ENCODE results near the gene BCL2L15. TPM values are rescaled to one million over a fixed set of nuclear protein-coding genes. Genes with fewer than 3 reads are reported as not detected.

Gene BCL2L15
- total and polyA plus RNA-seq, 4 experiments from 2014 or later = 0.75 to 2.1 (median 1.3) TPM

DNA sequence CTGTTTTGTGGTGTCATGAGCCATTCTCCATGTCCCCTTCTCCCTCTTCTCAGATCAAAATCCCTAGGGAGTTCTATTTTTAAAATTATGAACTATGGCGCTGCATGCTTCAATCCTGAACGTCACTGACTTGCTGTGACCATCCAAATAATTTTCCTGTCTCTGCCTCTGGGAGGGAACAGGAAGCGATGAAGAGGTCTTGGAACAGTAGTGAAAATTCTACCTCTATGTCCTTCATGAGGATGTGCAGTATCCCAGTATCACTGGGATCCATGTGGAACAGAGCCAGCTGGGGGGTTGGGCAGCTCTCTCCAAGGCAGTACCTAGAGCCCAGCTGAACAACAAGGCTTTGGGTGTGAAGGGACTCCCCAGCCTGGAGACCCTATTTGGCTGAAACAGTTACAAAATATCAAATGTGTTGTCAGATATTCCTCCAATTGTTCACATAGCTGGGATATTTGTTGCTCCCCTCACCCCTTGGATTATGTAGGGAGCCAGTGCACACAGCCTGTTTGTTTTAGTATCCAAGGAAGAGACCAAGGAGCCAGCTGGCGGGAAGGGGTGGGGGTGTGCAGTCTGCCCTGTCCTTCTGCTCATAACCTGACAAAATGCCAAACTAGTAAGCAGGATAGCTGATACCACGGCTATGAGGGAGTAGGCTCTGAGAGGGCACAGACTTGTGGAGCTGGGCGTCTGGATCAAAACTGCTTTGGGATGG is 25.4 kb upstream of the BCL2L15 start:
- Histone ChIP-seq H3K36me3 (ENCODE audit: insufficient read depth, low read length) (peaks cover 22% of the 10 kb centered on the region), H3K4me3 (ENCODE audit: low read length in 2 of 2) (no peak overlapping the region), H3K9me3 (ENCODE audit: control insufficient read depth in 1 of 2, low read length in 2 of 2) (no peaks in the 10 kb centered on the region), H3K27me3 (ENCODE audit: insufficient read depth, low read length) (no peaks in the 10 kb centered on the region), H3K4me1 (ENCODE audit: insufficient read depth, low read length) (no peaks in the 10 kb centered on the region), H3K27ac (ENCODE audit: low read depth, low read length) (no peak overlapping the region)
- DNase-seq = no peak
- peaks cover 0 to 12% (median 5%) of the 10 kb centered on the region in 4 donors for H3K4me1 Mint-ChIP-seq
- no peak overlapping the region for H3K4me3 Mint-ChIP-seq
- H3K27ac Mint-ChIP-seq = peak overlapping the region in 1 of 7 donors; percentile 69
- CTCF ChIA-PET (ENCODE audit: partially characterized antibody) = interaction anchor here (0.6 to 1.5 kb wide), 3 partner anchors 8 to 43 kb away, joined by 3 to 5 read pairs (median 4); partner anchors contain the start of genes AP4B1, DCLRE1B and HIPK1
- POLR2A ChIA-PET (ENCODE audit: partially characterized antibody) = interaction anchor here (1.0 kb wide), 4 partner anchors 8 to 521 kb away, joined by 3 to 5 read pairs (median 4); partner anchors contain the start of genes AP4B1 and HIPK1
- H3K27me3 Mint-ChIP-seq = no peaks in the 10 kb centered on the region
- peaks cover 29 to 36% of the 10 kb centered on the region in 2 donors for H3K36me3 Mint-ChIP-seq
- H3K9me3 Mint-ChIP-seq = no peaks in the 10 kb centered on the region
- intact Hi-C loops (cut with micrococcal nuclease) = no loop called here

DNA sequence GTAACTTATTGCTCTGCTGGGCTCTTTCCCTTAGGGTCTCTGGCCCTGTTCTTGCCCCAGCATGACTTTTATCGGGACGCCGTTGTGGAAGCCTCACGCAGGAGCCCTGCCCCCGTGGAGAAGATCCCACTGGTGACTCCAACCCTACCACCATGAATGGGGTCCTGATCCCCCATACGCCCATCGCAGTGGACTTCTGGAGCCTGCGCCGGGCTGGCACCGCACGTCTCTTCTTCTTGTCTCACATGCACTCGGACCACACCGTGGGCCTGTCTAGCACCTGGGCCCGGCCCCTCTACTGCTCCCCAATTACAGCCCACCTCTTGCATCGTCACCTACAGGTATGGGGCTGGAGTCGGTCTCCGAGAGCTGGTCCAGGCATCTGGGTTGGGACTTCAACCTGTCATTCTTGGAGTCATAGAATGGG is 18.1 kb upstream of the BCL2L15 start:
- Histone ChIP-seq H3K4me1 (ENCODE audit: insufficient read depth, low read length) (peaks cover 44% of the 10 kb centered on the region), H3K27ac (ENCODE audit: low read depth, low read length) (peak overlapping the region; percentile 96), H3K9me3 (ENCODE audit: control insufficient read depth in 1 of 2, low read length in 2 of 2) (no peaks in the 10 kb centered on the region), H3K27me3 (ENCODE audit: insufficient read depth, low read length) (no peaks in the 10 kb centered on the region), H3K4me3 (ENCODE audit: low read length in 2 of 2) (peak overlapping the region; percentile 68 to 98), H3K36me3 (ENCODE audit: insufficient read depth, low read length) (peaks cover 14% of the 10 kb centered on the region)
- no peaks in the 10 kb centered on the region for H3K9me3 Mint-ChIP-seq
- peak overlapping the region; percentile 94 to 100 (median 99) for H3K4me3 Mint-ChIP-seq
- intact Hi-C loops (cut with micrococcal nuclease) = loop anchor here (1.0 to 10.0 kb wide), 6 partner anchors 24 to 831 kb away; partner anchors contain the start of genes HIPK1, LRIG2 and RSBN1
- DNase-seq = no peak
- H3K4me1 Mint-ChIP-seq = peaks cover 34 to 72% (median 44%) of the 10 kb centered on the region in 4 donors
- peaks cover 31 to 55% of the 10 kb centered on the region in 2 donors for H3K36me3 Mint-ChIP-seq
- POLR2A ChIA-PET (ENCODE audit: partially characterized antibody) = interaction anchor here (0.7 to 5.8 kb wide), 17 partner anchors 15 to 852 kb away, joined by 3 to 277 read pairs (median 14); partner anchors contain the start of genes CSDE1, HIPK1, RSBN1 and TRIM33
- CTCF ChIA-PET (ENCODE audit: partially characterized antibody) = interaction anchor here (0.9 to 8.4 kb wide), 11 partner anchors 8 to 833 kb away, joined by 3 to 103 read pairs (median 5); partner anchors contain the start of genes HIPK1, LRIG2 and RSBN1
- H3K27ac Mint-ChIP-seq = peak overlapping the region; percentile 96 to 100 (median 100)
- H3K27me3 Mint-ChIP-seq = no peaks in the 10 kb centered on the region

GRCh38 chr1:113904674-113905434 is 17.5 kb upstream of the BCL2L15 start, which contains the start of the genes AP4B1 and DCLRE1B:
AP4B1 (minus strand) TSS chr1:113904799; CDS start chr1:113904717, 82 bp downstream.
DCLRE1B (plus strand) TSS chr1:113905326; CDS start chr1:113905587, 261 bp downstream.
- H3K36me3 ChIP-seq (ENCODE audit: insufficient read depth, low read length) = peaks cover 19% of the 10 kb centered on the region
- H3K27ac Mint-ChIP-seq = peak within 1 kb of the TSS; percentile 96 to 100 (median 100)
- peak within 1 kb of the TSS; percentile 94 to 100 (median 99) for H3K4me3 Mint-ChIP-seq
- peaks cover 36 to 74% (median 47%) of the 10 kb centered on the region in 4 donors for H3K4me1 Mint-ChIP-seq
- ChIA-PET POLR2A (ENCODE audit: partially characterized antibody) (interaction anchor here (0.7 to 5.8 kb wide), 32 partner anchors 8 to 853 kb away, joined by 3 to 277 read pairs (median 6); partner anchors contain the start of genes BCL2L15, CSDE1, HIPK1 and PHTF1), CTCF (ENCODE audit: partially characterized antibody) (interaction anchor here (0.8 to 8.4 kb wide), 24 partner anchors 9 to 832 kb away, joined by 3 to 103 read pairs (median 6); partner anchors contain the start of genes BCL2L15, HIPK1, LRIG2 and RSBN1)
- DNase-seq = peak; percentile 97 to 99 (median 98)
- peaks cover 44% of the 10 kb centered on the region for H3K4me1 ChIP-seq (ENCODE audit: insufficient read depth, low read length)
- peak within 1 kb of the TSS; percentile 68 to 98 for H3K4me3 ChIP-seq (ENCODE audit: low read length in 2 of 2)
- no peaks in the 10 kb centered on the region for H3K9me3 ChIP-seq (ENCODE audit: control insufficient read depth in 1 of 2, low read length in 2 of 2)
- no peaks in the 10 kb centered on the region for H3K9me3 Mint-ChIP-seq
- peaks cover 35 to 55% of the 10 kb centered on the region in 2 donors for H3K36me3 Mint-ChIP-seq
- intact Hi-C loops (cut with micrococcal nuclease) = loop anchor here (1.0 to 10.0 kb wide), 7 partner anchors 24 to 830 kb away; partner anchors contain the start of genes HIPK1, LRIG2, PTPN22 and RSBN1
- no peaks in the 10 kb centered on the region for H3K27me3 Mint-ChIP-seq
- H3K27ac ChIP-seq (ENCODE audit: low read depth, low read length) = peak within 1 kb of the TSS; percentile 96
- no peaks in the 10 kb centered on the region for H3K27me3 ChIP-seq (ENCODE audit: insufficient read depth, low read length)

DNA sequence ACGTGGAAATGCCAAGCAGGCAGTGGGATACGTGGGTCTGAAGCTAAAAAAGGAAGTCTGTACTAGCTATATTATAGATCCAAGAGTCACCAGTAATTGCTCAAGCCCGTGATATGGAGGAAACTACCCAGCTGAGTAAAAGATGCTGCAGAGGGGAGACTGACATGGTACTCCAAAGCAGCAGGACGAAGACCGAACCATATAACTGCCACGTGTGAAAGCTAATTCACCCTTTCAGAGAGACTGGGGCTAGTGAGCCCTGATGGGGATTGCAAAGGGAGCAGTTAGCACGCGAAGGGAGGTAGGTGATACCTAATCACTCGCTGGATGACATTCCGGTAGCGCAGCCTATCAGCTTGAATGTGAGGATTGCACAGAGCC is 16.9 kb upstream of the BCL2L15 start:
- ChIA-PET CTCF (ENCODE audit: partially characterized antibody) (interaction anchor here (0.7 to 8.4 kb wide), 25 partner anchors 9 to 123 kb away, joined by 3 to 103 read pairs (median 6); partner anchors contain the start of genes BCL2L15, HIPK1 and RSBN1), POLR2A (ENCODE audit: partially characterized antibody) (interaction anchor here (0.7 to 5.8 kb wide), 31 partner anchors 8 to 853 kb away, joined by 3 to 277 read pairs (median 7); partner anchors contain the start of genes BCL2L15, CSDE1, HIPK1 and PHTF1)
- no peaks in the 10 kb centered on the region for H3K27me3 ChIP-seq (ENCODE audit: insufficient read depth, low read length)
- peaks cover 45% of the 10 kb centered on the region for H3K4me1 ChIP-seq (ENCODE audit: insufficient read depth, low read length)
- Mint-ChIP-seq H3K4me3 (peak overlapping the region; percentile 94 to 100 (median 99)), H3K27ac (peak overlapping the region; percentile 96 to 100 (median 100)), H3K27me3 (no peaks in the 10 kb centered on the region), H3K36me3 (peaks cover 40 to 58% of the 10 kb centered on the region in 2 donors), H3K4me1 (peaks cover 38 to 80% (median 51%) of the 10 kb centered on the region in 4 donors), H3K9me3 (no peaks in the 10 kb centered on the region)
- H3K36me3 ChIP-seq (ENCODE audit: insufficient read depth, low read length) = peaks cover 25% of the 10 kb centered on the region
- no peak for DNase-seq
- H3K4me3 ChIP-seq (ENCODE audit: low read length in 2 of 2) = peak overlapping the region; percentile 39 to 68
- no peaks in the 10 kb centered on the region for H3K9me3 ChIP-seq (ENCODE audit: control insufficient read depth in 1 of 2, low read length in 2 of 2)
- intact Hi-C loops (cut with micrococcal nuclease) = loop anchor here (1.0 to 10.0 kb wide), 2 partner anchors 33 to 829 kb away; partner anchors contain the start of genes LRIG2 and PTPN22
- peak overlapping the region; percentile 96 for H3K27ac ChIP-seq (ENCODE audit: low read depth, low read length)

DNA sequence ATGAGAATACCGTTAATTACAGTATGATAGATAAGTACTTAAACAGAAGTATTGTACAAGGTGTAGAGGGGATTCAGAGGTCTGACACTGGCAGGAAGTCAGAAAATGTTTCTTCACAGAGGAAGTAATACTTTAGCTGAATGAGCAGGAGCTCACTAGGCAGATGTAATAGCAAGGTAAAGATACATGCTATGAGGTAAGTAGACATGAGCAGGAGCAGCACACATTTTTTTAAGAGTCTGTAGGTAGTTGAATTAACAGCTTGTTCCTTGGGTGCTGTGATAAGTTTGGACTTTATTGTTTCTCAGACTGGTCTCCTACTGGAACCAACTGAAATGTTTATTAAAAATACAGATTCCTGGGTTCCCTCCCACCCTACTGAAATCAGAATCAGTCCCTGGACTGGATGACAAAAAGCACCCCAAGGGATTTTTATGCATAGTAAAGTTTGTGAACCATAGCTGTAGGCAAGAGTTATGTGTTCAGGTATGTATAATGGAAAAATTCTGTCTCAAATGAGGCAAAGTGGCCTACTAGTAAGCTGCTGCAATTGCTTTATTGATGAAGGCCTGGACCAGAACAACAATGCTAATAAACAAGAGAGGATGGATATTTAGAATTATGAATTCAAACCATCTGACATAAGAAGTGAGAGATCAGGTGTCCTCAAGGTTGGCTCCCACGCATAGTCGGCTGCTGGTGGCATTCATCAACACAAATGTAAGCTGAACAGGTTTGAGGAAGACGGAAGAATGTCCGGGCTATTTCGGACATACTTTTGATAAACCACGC is 16.3 kb upstream of the BCL2L15 start:
- H3K27me3 ChIP-seq (ENCODE audit: insufficient read depth, low read length) = no peaks in the 10 kb centered on the region
- H3K4me3 ChIP-seq (ENCODE audit: low read length in 2 of 2) = peak overlapping the region; percentile 39 to 68
- peak overlapping the region; percentile 96 for H3K27ac ChIP-seq (ENCODE audit: low read depth, low read length)
- peak overlapping the region; percentile 94 to 100 (median 99) for H3K4me3 Mint-ChIP-seq
- peaks cover 38 to 84% (median 56%) of the 10 kb centered on the region in 4 donors for H3K4me1 Mint-ChIP-seq
- intact Hi-C loops (cut with micrococcal nuclease) = loop anchor here (1.0 to 10.0 kb wide), 2 partner anchors 32 to 829 kb away; partner anchors contain the start of genes LRIG2 and PTPN22
- no peaks in the 10 kb centered on the region for H3K9me3 Mint-ChIP-seq
- peaks cover 30% of the 10 kb centered on the region for H3K36me3 ChIP-seq (ENCODE audit: insufficient read depth, low read length)
- peaks cover 43 to 61% of the 10 kb centered on the region in 2 donors for H3K36me3 Mint-ChIP-seq
- H3K27me3 Mint-ChIP-seq = no peaks in the 10 kb centered on the region
- DNase-seq = peak in 4 of 5 donors; percentile 5 to 24 (median 14)
- H3K9me3 ChIP-seq (ENCODE audit: control insufficient read depth in 1 of 2, low read length in 2 of 2) = no peaks in the 10 kb centered on the region
- H3K27ac Mint-ChIP-seq = peak overlapping the region; percentile 96 to 100 (median 100)
- POLR2A ChIA-PET (ENCODE audit: partially characterized antibody) = interaction anchor here (0.7 to 5.8 kb wide), 31 partner anchors 8 to 854 kb away, joined by 3 to 277 read pairs (median 7); partner anchors contain the start of genes BCL2L15, CSDE1, HIPK1 and PHTF1
- CTCF ChIA-PET (ENCODE audit: partially characterized antibody) = interaction anchor here (0.7 to 8.4 kb wide), 27 partner anchors 10 to 122 kb away, joined by 3 to 103 read pairs (median 5); partner anchors contain the start of genes BCL2L15, HIPK1 and RSBN1
- H3K4me1 ChIP-seq (ENCODE audit: insufficient read depth, low read length) = peaks cover 50% of the 10 kb centered on the region
